ENCODE data around the gene U2AF2.

- TF ChIP-seq, protein P1, sequence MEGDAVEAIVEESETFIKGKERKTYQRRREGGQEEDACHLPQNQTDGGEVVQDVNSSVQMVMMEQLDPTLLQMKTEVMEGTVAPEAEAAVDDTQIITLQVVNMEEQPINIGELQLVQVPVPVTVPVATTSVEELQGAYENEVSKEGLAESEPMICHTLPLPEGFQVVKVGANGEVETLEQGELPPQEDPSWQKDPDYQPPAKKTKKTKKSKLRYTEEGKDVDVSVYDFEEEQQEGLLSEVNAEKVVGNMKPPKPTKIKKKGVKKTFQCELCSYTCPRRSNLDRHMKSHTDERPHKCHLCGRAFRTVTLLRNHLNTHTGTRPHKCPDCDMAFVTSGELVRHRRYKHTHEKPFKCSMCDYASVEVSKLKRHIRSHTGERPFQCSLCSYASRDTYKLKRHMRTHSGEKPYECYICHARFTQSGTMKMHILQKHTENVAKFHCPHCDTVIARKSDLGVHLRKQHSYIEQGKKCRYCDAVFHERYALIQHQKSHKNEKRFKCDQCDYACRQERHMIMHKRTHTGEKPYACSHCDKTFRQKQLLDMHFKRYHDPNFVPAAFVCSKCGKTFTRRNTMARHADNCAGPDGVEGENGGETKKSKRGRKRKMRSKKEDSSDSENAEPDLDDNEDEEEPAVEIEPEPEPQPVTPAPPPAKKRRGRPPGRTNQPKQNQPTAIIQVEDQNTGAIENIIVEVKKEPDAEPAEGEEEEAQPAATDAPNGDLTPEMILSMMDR (conservative IDR thresholded peaks at IDR 0.05): no peak
- no peak for TF ChIP-seq EZH2 (IDR thresholded peaks at IDR 0.05; ENCODE audit: low read depth)
Observed at GRCh38 chr19:55676889-55677505, 22.2 kb downstream of the U2AF2 start.
